WTC11 (cell line): Measurements from ENCODE around the gene DNAH17.

Source experiments
- TF ChIP-seq, protein P1 (sequence below): fragments of 200-600 bp; IDR thresholded peaks from 2 replicates; pipeline ENCODE4 v1.8.0; 2022; ENCODE audit warnings: antibody characterized with exemption
- TF ChIP-seq, protein P2 (sequence below): sonication (generic); formaldehyde crosslinking; IDR thresholded peaks from 2 replicates; pipeline ENCODE4 v1.8.0; 2023; ENCODE audit warnings: missing genetic modification reagents

DNA sequence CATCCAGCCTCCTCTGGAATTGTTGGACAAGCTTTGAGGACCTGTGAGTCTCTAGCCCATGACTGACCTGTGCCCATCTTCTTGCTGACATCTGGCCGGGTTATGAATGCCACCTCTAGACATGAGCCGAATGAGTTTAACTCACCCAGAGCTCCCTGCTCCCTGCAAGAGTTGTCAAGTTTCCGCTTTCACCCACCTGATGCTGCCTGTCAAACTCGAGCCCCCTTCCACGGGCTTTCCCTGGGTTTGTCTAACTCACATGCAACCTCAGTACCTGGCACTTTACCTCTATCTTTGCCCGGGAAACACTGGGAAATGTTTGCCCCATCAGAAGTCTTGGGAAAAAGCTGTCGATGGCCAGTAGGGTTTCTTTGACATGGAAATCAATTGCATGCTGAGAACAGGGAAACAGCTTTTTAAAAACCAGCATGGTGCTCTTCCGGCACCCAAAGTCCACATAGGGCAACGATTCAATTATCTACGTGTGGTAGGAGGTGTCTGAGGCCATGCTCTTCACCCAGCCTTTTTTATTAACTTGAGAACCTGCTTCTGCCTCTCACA, 33.8 kb upstream of the DNAH17 start:
- TF ChIP-seq, protein P1, sequence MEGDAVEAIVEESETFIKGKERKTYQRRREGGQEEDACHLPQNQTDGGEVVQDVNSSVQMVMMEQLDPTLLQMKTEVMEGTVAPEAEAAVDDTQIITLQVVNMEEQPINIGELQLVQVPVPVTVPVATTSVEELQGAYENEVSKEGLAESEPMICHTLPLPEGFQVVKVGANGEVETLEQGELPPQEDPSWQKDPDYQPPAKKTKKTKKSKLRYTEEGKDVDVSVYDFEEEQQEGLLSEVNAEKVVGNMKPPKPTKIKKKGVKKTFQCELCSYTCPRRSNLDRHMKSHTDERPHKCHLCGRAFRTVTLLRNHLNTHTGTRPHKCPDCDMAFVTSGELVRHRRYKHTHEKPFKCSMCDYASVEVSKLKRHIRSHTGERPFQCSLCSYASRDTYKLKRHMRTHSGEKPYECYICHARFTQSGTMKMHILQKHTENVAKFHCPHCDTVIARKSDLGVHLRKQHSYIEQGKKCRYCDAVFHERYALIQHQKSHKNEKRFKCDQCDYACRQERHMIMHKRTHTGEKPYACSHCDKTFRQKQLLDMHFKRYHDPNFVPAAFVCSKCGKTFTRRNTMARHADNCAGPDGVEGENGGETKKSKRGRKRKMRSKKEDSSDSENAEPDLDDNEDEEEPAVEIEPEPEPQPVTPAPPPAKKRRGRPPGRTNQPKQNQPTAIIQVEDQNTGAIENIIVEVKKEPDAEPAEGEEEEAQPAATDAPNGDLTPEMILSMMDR, result no peak
- TF ChIP-seq, protein P2, sequence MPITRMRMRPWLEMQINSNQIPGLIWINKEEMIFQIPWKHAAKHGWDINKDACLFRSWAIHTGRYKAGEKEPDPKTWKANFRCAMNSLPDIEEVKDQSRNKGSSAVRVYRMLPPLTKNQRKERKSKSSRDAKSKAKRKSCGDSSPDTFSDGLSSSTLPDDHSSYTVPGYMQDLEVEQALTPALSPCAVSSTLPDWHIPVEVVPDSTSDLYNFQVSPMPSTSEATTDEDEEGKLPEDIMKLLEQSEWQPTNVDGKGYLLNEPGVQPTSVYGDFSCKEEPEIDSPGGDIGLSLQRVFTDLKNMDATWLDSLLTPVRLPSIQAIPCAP (CRISPR knock-in tag), result no peak
